Neural cell (in vitro differentiated cells): Measurements from ENCODE around the gene ZNF724.

Experiments used
- CTCF ChIP-seq: fragments of 450-650 bp; IDR thresholded peaks from 2 replicates; pipeline ENCODE4 v1.5.1; 2014; ENCODE audit warnings: antibody characterized with exemption, mild to moderate bottlenecking, moderate library complexity; ENCODE audit not compliant: poor library complexity, severe bottlenecking
- EP300 ChIP-seq: fragments of 450-650 bp; conservative IDR thresholded peaks from 2 replicates; pipeline ENCODE4 v1.6.1; 2014; ENCODE audit warnings: antibody characterized with exemption, mild to moderate bottlenecking, moderate library complexity; ENCODE audit not compliant: poor library complexity, severe bottlenecking
- EZH2 ChIP-seq: fragments of 200-600, 300-800 bp; shearing (Covaris generic), sonication (generic); IDR thresholded peaks from 2 replicates; pipeline ENCODE4 v1.6.1; 2014; ENCODE audit warnings: antibody characterized with exemption, low read length, borderline replicate concordance, mild to moderate bottlenecking; ENCODE audit not compliant: insufficient read depth, poor library complexity, severe bottlenecking
- MXI1 ChIP-seq: fragments of 450-650 bp; conservative IDR thresholded peaks from 2 replicates; pipeline ENCODE4 v1.6.1; 2014; ENCODE audit warnings: antibody characterized with exemption, mild to moderate bottlenecking; ENCODE audit not compliant: poor library complexity, severe bottlenecking
- POLR2AphosphoS5 ChIP-seq: IDR thresholded peaks from 2 replicates; pipeline ENCODE4 v1.6.1; 2012
- RAD21 ChIP-seq: fragments of 450-650 bp; conservative IDR thresholded peaks from 2 replicates; pipeline ENCODE4 v1.6.1; 2014; ENCODE audit warnings: antibody characterized with exemption, mild to moderate bottlenecking, moderate library complexity
- REST ChIP-seq: IDR thresholded peaks from 2 replicates; pipeline ENCODE4 v1.6.1; 2012; ENCODE audit warnings: borderline replicate concordance
- SMC3 ChIP-seq: fragments of 450-650 bp; conservative IDR thresholded peaks from 2 replicates; pipeline ENCODE4 v1.6.1; 2014; ENCODE audit warnings: antibody characterized with exemption, mild to moderate bottlenecking, moderate library complexity; ENCODE audit not compliant: poor library complexity
- TAF1 ChIP-seq: IDR thresholded peaks from 2 replicates; pipeline ENCODE4 v1.6.1; 2012; ENCODE audit warnings: low read depth

- TF ChIP-seq CTCF (no peak), EP300 (no peak), REST (no peak), EZH2 (no peak), SMC3 (no peak), RAD21 (no peak), POLR2AphosphoS5 (no peak), TAF1 (no peak), MXI1 (no peak)
Observed at GRCh38 chr19:23241419-23241818, 8.8 kb downstream of the ZNF724 start.
